Fibroblast of villous mesenchyme (primary cell): ENCODE results near the gene CDH4. TPM values are rescaled to one million over a fixed set of nuclear protein-coding genes. Genes with fewer than 3 reads are reported as not detected.

Experiments used
- DNase-seq: peaks from one replicate; pipeline ENCODE4 v3.0.0-alpha.2; 2010; ENCODE audit warnings: low read depth
- H3K4me3 ChIP-seq: 2 replicates; pipeline ENCODE4 v1.5.1; 2011; ENCODE audit warnings: low read depth, mild to moderate bottlenecking, low read length
- total RNA-seq: library from RNA; depleted of rRNA; stranded (reverse); fragments of >200 nt; gene quantifications from 2 replicates; pipeline ENCODE4 v1.2.3, GENCODE V29; 2012
- TF ChIP-seq, protein P1 (sequence below): IDR thresholded peaks from 2 replicates; pipeline ENCODE4 v1.5.1; 2012; ENCODE audit warnings: low read depth, mild to moderate bottlenecking, low read length; ENCODE audit not compliant: insufficient read depth

The CDH4 gene
- total RNA-seq, 1 donor = 1.7 TPM

- no peak overlapping the region for H3K4me3 ChIP-seq
- DNase-seq = no peak
- TF ChIP-seq, protein P1, sequence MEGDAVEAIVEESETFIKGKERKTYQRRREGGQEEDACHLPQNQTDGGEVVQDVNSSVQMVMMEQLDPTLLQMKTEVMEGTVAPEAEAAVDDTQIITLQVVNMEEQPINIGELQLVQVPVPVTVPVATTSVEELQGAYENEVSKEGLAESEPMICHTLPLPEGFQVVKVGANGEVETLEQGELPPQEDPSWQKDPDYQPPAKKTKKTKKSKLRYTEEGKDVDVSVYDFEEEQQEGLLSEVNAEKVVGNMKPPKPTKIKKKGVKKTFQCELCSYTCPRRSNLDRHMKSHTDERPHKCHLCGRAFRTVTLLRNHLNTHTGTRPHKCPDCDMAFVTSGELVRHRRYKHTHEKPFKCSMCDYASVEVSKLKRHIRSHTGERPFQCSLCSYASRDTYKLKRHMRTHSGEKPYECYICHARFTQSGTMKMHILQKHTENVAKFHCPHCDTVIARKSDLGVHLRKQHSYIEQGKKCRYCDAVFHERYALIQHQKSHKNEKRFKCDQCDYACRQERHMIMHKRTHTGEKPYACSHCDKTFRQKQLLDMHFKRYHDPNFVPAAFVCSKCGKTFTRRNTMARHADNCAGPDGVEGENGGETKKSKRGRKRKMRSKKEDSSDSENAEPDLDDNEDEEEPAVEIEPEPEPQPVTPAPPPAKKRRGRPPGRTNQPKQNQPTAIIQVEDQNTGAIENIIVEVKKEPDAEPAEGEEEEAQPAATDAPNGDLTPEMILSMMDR = no peak
Observed at GRCh38 chr20:61919675-61920365, 667.8 kb downstream of the CDH4 start.

- H3K4me3 ChIP-seq = no peak overlapping the region
- no peak for DNase-seq
- TF ChIP-seq, protein P1 = no peak
Observed at GRCh38 chr20:61922411-61922810, 670.4 kb downstream of the CDH4 start.

DNA sequence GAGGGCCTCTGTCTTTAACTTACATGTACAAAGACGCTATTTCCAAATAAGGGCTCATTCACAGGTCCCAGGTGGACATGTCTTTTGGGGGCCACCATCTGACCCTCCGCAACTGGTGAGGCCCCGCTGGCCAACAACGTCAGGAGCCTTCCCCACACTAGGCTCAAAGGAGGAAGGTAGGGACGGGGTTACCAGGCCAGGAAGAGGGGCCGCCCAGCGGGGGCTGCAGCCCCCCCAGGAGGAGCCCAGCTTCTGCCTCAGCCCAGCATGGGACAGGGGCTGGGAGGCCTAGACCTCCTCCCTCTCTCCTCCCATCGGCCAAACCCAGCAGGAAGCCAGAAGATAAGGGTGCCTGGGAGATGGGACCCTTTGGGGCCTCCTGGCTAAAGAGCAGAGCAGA is 670.9 kb downstream of the CDH4 start:
- TF ChIP-seq, protein P1 = no peak
- H3K4me3 ChIP-seq = no peak overlapping the region
- no peak for DNase-seq

- no peak overlapping the region for H3K4me3 ChIP-seq
- no peak for DNase-seq
- TF ChIP-seq, protein P1 = no peak
Observed at GRCh38 chr20:61923371-61924166, 671.5 kb downstream of the CDH4 start.

DNA sequence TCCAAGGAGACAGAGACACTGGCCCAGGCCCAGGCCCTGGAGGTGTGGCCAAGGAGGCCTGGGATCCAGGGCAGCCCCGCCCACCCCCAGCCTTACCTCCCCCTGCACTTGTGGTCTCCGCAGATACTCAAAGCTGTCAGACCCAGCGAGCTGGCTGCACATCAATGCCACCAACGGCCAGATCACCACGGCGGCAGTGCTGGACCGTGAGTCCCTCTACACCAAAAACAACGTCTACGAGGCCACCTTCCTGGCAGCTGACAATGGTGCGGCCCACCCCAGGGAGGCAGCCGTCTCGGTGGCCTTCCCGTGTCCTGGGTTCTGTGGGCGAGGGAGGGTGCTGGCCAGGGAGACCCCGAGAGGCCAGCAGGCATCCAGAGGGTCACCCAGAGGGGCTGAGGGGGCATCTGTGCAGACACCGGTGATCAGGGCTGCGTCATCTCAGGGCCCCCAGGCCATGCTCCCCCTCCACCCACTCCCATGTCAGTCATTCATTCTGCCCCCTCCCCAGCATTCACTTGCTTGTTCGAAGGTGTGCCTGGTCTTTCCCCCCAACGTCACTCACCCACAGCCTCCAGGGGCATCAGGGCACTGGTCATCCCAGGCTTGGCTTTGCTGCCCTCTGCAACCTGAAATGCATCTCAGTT is 672.3 kb downstream of the CDH4 start:
- no peak overlapping the region for H3K4me3 ChIP-seq
- no peak for DNase-seq
- TF ChIP-seq, protein P1 = no peak

- no peak for DNase-seq
- TF ChIP-seq, protein P1 = no peak
- H3K4me3 ChIP-seq = no peak overlapping the region
Observed at GRCh38 chr20:61924858-61925554, 672.9 kb downstream of the CDH4 start.
